Loucy (cell line): ENCODE results near the gene SSC4D.

Experiments used
- H2AFZ ChIP-seq: fragments of 200-600 bp; sonication (generic); 2 replicates; pipeline ENCODE4 v1.6.0; 2016; ENCODE audit warnings: antibody characterized with exemption, mild to moderate bottlenecking, low read length, moderate library complexity
- H3F3A ChIP-seq: fragments of 200-600 bp; 2 replicates; pipeline ENCODE4 v1.6.0; 2016; ENCODE audit warnings: antibody characterized with exemption, low read depth, mild to moderate bottlenecking
- H3K27me3 ChIP-seq: fragments of 200-600 bp; sonication (generic); 2 replicates; pipeline ENCODE4 v1.6.1; 2014; ENCODE audit warnings: low read length, mild to moderate bottlenecking; ENCODE audit not compliant: insufficient read depth, poor library complexity, severe bottlenecking
- H3K36me3 ChIP-seq: fragments of 200-600 bp; sonication (generic); 2 replicates; pipeline ENCODE4 v1.6.1; 2016; ENCODE audit warnings: low read length; ENCODE audit not compliant: insufficient read depth
- H3K4me1 ChIP-seq: fragments of 200-600 bp; sonication (generic); 2 replicates; pipeline ENCODE4 v1.5.1; 2014; ENCODE audit warnings: low read length, mild to moderate bottlenecking; ENCODE audit not compliant: insufficient read depth, poor library complexity, severe bottlenecking
- H3K4me2 ChIP-seq: fragments of 200-600 bp; sonication (generic); 2 replicates; pipeline ENCODE4 v1.6.0; 2014; ENCODE audit warnings: antibody characterized with exemption, low read length, low read depth, mild to moderate bottlenecking; ENCODE audit not compliant: poor library complexity, severe bottlenecking
- H3K4me3 ChIP-seq: fragments of 200-600 bp; sonication (generic); 2 replicates; pipeline ENCODE4 v1.5.1; 2014; ENCODE audit warnings: low read length, mild to moderate bottlenecking, mixed read lengths; ENCODE audit not compliant: poor library complexity, severe bottlenecking
- H3K79me2 ChIP-seq: fragments of 200-600 bp; sonication (generic); 2 replicates; pipeline ENCODE4 v1.6.1; 2014; ENCODE audit warnings: low read length; ENCODE audit not compliant: insufficient read depth
- H3K9ac ChIP-seq: fragments of 200-600 bp; sonication (generic); 2 replicates; pipeline ENCODE4 v1.6.0; 2014; ENCODE audit warnings: mild to moderate bottlenecking, low read depth, low read length, moderate library complexity; ENCODE audit not compliant: poor library complexity, severe bottlenecking
- H3K9me2 ChIP-seq: fragments of 200-600 bp; sonication (generic); replicated peaks from 2 replicates; pipeline ENCODE4 v1.6.1; 2016; ENCODE audit warnings: low read depth, low read length, mixed read lengths
- H3K9me3 ChIP-seq: fragments of 200-600 bp; sonication (generic); 2 replicates; pipeline ENCODE4 v1.6.1; 2014; ENCODE audit warnings: mild to moderate bottlenecking, antibody characterized with exemption, low read length, low read depth; ENCODE audit not compliant: insufficient read depth
- H4K20me1 ChIP-seq: fragments of 200-600 bp; sonication (generic); 2 replicates; pipeline ENCODE4 v1.6.0; 2014; ENCODE audit warnings: antibody characterized with exemption, low read length, mild to moderate bottlenecking; ENCODE audit not compliant: insufficient read depth, poor library complexity, severe bottlenecking
- EZH2phosphoT487 ChIP-seq: fragments of 200-600 bp; IDR thresholded peaks from 2 replicates; pipeline ENCODE4 v1.6.1; 2018; ENCODE audit warnings: antibody characterized with exemption, mild to moderate bottlenecking, moderate library complexity, borderline replicate concordance
- TF ChIP-seq, protein P1 (sequence below): fragments of 200-600 bp; sonication (generic); conservative IDR thresholded peaks from 2 replicates; pipeline ENCODE4 v1.5.1; 2014; ENCODE audit warnings: mild to moderate bottlenecking, antibody characterized with exemption, low read length

Gene SSC4D

DNA sequence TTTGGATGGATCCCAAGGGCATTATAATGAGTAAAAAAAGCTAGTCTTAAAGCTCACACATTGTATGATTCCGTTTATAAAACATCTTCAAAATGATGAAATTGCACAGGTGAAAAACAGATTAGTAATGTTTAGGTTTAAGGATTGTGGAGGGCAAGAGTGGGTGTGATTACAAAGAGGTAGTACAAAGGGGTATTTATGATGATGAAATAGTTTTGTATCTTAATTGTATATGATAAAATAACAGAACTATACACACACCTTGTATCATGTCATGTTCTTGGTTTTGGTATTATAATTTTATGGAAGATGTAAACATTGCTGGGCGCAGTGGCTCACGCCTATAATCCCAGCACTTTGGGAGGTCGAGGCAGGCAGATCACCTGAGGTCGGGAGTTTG, 2.8 kb upstream of the SSC4D start:
- Histone ChIP-seq H3K36me3 (no peaks in the 10 kb centered on the region), H3K4me2 (no peak overlapping the region), H4K20me1 (no peaks in the 10 kb centered on the region), H3K79me2 (no peaks in the 10 kb centered on the region), H3K9me2 (no peaks in the 10 kb centered on the region), H3F3A (no peaks in the 10 kb centered on the region), H3K9ac (no peak overlapping the region), H2AFZ (no peak overlapping the region), H3K27me3 (no peaks in the 10 kb centered on the region), H3K4me1 (no peaks in the 10 kb centered on the region), H3K4me3 (no peak overlapping the region), H3K9me3 (no peaks in the 10 kb centered on the region)
- TF ChIP-seq, protein P1, sequence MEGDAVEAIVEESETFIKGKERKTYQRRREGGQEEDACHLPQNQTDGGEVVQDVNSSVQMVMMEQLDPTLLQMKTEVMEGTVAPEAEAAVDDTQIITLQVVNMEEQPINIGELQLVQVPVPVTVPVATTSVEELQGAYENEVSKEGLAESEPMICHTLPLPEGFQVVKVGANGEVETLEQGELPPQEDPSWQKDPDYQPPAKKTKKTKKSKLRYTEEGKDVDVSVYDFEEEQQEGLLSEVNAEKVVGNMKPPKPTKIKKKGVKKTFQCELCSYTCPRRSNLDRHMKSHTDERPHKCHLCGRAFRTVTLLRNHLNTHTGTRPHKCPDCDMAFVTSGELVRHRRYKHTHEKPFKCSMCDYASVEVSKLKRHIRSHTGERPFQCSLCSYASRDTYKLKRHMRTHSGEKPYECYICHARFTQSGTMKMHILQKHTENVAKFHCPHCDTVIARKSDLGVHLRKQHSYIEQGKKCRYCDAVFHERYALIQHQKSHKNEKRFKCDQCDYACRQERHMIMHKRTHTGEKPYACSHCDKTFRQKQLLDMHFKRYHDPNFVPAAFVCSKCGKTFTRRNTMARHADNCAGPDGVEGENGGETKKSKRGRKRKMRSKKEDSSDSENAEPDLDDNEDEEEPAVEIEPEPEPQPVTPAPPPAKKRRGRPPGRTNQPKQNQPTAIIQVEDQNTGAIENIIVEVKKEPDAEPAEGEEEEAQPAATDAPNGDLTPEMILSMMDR, result no peak
- TF ChIP-seq EZH2phosphoT487, result no peak

DNA sequence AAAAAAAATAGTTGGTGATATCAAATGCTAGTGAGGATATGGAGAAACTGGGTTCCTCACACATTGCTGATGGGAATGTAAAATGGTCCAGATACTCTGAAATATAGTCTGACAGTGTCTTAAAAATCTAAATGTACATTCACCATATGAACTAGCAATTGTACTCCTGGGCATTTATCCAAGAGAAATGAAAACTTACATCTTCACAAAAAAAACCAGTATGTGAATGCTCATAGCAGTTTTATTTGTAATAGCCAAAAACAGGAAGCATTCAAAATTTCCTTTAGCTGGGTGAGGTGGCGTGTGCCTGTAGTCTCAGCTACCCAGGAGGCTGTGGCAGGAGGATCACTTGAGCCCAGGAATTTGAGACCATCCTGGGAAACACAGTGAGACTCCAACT, 2.1 kb upstream of the SSC4D start:
- TF ChIP-seq, protein P1, result no peak
- no peak for TF ChIP-seq EZH2phosphoT487
- no peaks in the 10 kb centered on the region for H3F3A ChIP-seq
- no peaks in the 10 kb centered on the region for H3K27me3 ChIP-seq
- H4K20me1 ChIP-seq, result no peaks in the 10 kb centered on the region
- H3K9ac ChIP-seq, result no peak overlapping the region
- H3K4me1 ChIP-seq, result no peaks in the 10 kb centered on the region
- H3K36me3 ChIP-seq, result no peaks in the 10 kb centered on the region
- no peaks in the 10 kb centered on the region for H3K79me2 ChIP-seq
- H3K4me2 ChIP-seq, result no peak overlapping the region
- H3K9me3 ChIP-seq, result no peaks in the 10 kb centered on the region
- no peak overlapping the region for H3K4me3 ChIP-seq
- H3K9me2 ChIP-seq, result no peaks in the 10 kb centered on the region
- H2AFZ ChIP-seq, result no peak overlapping the region

DNA sequence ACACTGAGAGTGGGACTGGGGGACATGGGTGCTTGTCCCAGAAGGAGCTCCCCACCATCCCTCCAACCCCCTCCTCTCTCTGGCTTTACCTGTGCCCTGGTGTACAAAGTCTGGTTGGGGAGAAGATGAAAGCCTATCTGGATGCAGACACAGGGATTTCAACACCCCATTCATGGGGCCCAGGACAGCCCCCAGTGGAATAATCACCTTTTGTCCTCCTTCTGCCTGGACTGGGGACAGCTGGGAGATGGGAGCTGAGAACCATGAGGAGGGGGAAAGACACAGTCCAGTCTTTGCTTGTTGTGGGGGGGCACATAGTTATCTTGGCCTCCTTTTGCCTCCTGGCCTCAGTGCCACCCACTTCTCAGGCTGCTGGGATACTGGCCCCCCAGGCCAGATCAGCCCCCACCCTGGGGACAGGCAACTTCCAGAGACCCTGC, 1.4 kb downstream of the SSC4D start:
- H3K79me2 ChIP-seq, result no peaks in the 10 kb centered on the region
- H2AFZ ChIP-seq, result no peak overlapping the region

More for the DNA sequence above, 1.4 kb downstream of the SSC4D start:
- H3F3A ChIP-seq, result no peaks in the 10 kb centered on the region
- no peaks in the 10 kb centered on the region for H3K27me3 ChIP-seq
- H3K36me3 ChIP-seq, result no peaks in the 10 kb centered on the region
- H3K4me2 ChIP-seq, result no peak overlapping the region
- no peaks in the 10 kb centered on the region for H3K9me2 ChIP-seq
- peaks cover 5% of the 10 kb centered on the region for H3K4me1 ChIP-seq
- TF ChIP-seq EZH2phosphoT487, result no peak
- TF ChIP-seq, protein P1, result no peak
- H3K9me3 ChIP-seq, result no peaks in the 10 kb centered on the region
- no peak overlapping the region for H3K4me3 ChIP-seq
- no peak overlapping the region for H3K9ac ChIP-seq
- H4K20me1 ChIP-seq, result no peaks in the 10 kb centered on the region
